SH-SY5Y (cell line): Measurements from ENCODE around the gene TMEM250.

Experiments used
- GATA2 ChIP-seq: IDR thresholded peaks from 2 replicates; pipeline ENCODE4 v1.6.1; 2011; ENCODE audit warnings: mild to moderate bottlenecking, low read depth, low read length
- GATA3 ChIP-seq: IDR thresholded peaks from 2 replicates; pipeline ENCODE4 v1.6.1; 2011; ENCODE audit warnings: low read depth, mild to moderate bottlenecking, low read length, moderate library complexity

GRCh38 chr9:136149853-136150252 is 31.2 kb upstream of the TMEM250 start:
- TF ChIP-seq GATA2, result no peak
- TF ChIP-seq GATA3, result no peak
